IMR-90 (cell line): Measurements from ENCODE around the gene CTNND2. TPM values are rescaled to one million over a fixed set of nuclear protein-coding genes. Genes with fewer than 3 reads are reported as not detected.

ENCODE experiments used
- ATAC-seq: fragments of 200-7000 bp; cut with Tn5 transposase; 2 replicates; pipeline ENCODE4 v1.9.1; 2020; ENCODE audit warnings: low read depth, mild to moderate bottlenecking, moderate library complexity
- BruUV-seq: library from RNA; stranded (reverse); fragments of 400-500 nt; replicated peaks from 2 replicates; lab custom pipeline; 2021; lab: Mats Ljungman, UMichigan
- CTCF ChIA-PET: fragments of 300-600 bp; formaldehyde crosslinking; extraction: SDS; loops from one replicate; lab custom pipeline; 2021; ENCODE audit warnings: antibody characterized with exemption; lab: Yijun Ruan, JAX
- POLR2A ChIA-PET: fragments of 300-600 bp; sonication (Branson Sonifier 250); formaldehyde crosslinking; loops from one replicate; lab custom pipeline; 2022; ENCODE audit warnings: antibody characterized with exemption; ENCODE audit not compliant: unreplicated experiment; lab: Charles Lee
- DNase-seq: peaks from one replicate; pipeline ENCODE4 v3.0.0; 2013
- H2AFZ ChIP-seq: replicated peaks from 2 replicates; pipeline ENCODE3; 2013; ENCODE audit warnings: low read length, mild to moderate bottlenecking; ENCODE audit not compliant: poor library complexity
- H2AK5ac ChIP-seq: 2 replicates; pipeline ENCODE4 v1.6.1; 2013; ENCODE audit warnings: low read depth, low read length, inconsistent platforms
- H2AK9ac ChIP-seq: replicated peaks from 2 replicates; pipeline ENCODE3; 2013; ENCODE audit warnings: mild to moderate bottlenecking, low read depth, low read length, moderate library complexity; ENCODE audit not compliant: poor library complexity
- H2BK120ac ChIP-seq: 2 replicates; pipeline ENCODE4 v1.6.1; 2013; ENCODE audit warnings: low read depth, low read length, inconsistent platforms
- H2BK15ac ChIP-seq: 3 replicates; pipeline ENCODE4 v1.6.1; 2013; ENCODE audit warnings: low read depth, low read length, inconsistent platforms
- H2BK20ac ChIP-seq: 2 replicates; pipeline ENCODE4 v1.6.1; 2013; ENCODE audit warnings: low read depth, mild to moderate bottlenecking, inconsistent platforms, low read length, moderate library complexity
- H2BK5ac ChIP-seq: 2 replicates; pipeline ENCODE4 v1.6.1; 2013; ENCODE audit warnings: mild to moderate bottlenecking, low read depth, low read length, inconsistent platforms; ENCODE audit not compliant: poor library complexity, severe bottlenecking
- H3K14ac ChIP-seq: replicated peaks from 2 replicates; pipeline ENCODE4 v1.6.1; 2013; ENCODE audit warnings: low read depth, low read length, inconsistent platforms
- H3K18ac ChIP-seq: 2 replicates; pipeline ENCODE4 v1.6.1; 2013; ENCODE audit warnings: low read depth, low read length, control low read depth
- H3K23ac ChIP-seq: 2 replicates; pipeline ENCODE4 v1.6.1; 2013; ENCODE audit warnings: low read depth, low read length, inconsistent platforms
- H3K27ac ChIP-seq: 2 replicates; pipeline ENCODE4 v1.5.1; 2013; ENCODE audit warnings: mild to moderate bottlenecking, control low read depth, low read length; ENCODE audit not compliant: insufficient read depth
- H3K27me3 ChIP-seq: 2 replicates; pipeline ENCODE4 v1.6.1; 2013; ENCODE audit warnings: low read length; ENCODE audit not compliant: control insufficient read depth, insufficient read depth
- H3K36me3 ChIP-seq: 2 replicates; pipeline ENCODE4 v1.6.1; 2013; ENCODE audit warnings: low read length, mixed read lengths; ENCODE audit not compliant: control insufficient read depth, insufficient read depth
- H3K4ac ChIP-seq: 2 replicates; pipeline ENCODE4 v1.6.1; 2013; ENCODE audit warnings: low read depth, low read length, inconsistent platforms
- H3K4me1 ChIP-seq: 2 replicates; pipeline ENCODE4 v1.6.1; 2013; ENCODE audit warnings: low read length, mixed read lengths; ENCODE audit not compliant: control insufficient read depth, insufficient read depth
- H3K4me2 ChIP-seq: 2 replicates; pipeline ENCODE4 v1.6.1; 2013; ENCODE audit warnings: low read depth, mild to moderate bottlenecking, control low read depth, low read length, moderate library complexity
- H3K4me3 ChIP-seq: 2 replicates; pipeline ENCODE4 v1.5.1; 2013; ENCODE audit warnings: low read depth, mild to moderate bottlenecking, control low read depth, low read length, moderate library complexity; ENCODE audit not compliant: insufficient read depth
- H3K56ac ChIP-seq: 2 replicates; pipeline ENCODE4 v1.6.1; 2013; ENCODE audit warnings: low read length, inconsistent platforms; ENCODE audit not compliant: insufficient read depth; ENCODE audit errors: extremely low read depth
- H3K79me1 ChIP-seq, 2 experiments: 2 replicates each; pipeline ENCODE4 v1.6.1; 2013; ENCODE audit warnings: low read length in 2 of 2, inconsistent platforms in 1 of 2, low read depth in 1 of 2
- H3K9ac ChIP-seq: 2 replicates; pipeline ENCODE4 v1.6.1; 2013; ENCODE audit warnings: low read depth, low read length, control low read depth
- H3K9me1 ChIP-seq: 2 replicates; pipeline ENCODE4 v1.6.1; 2013; ENCODE audit warnings: low read length, inconsistent platforms; ENCODE audit not compliant: insufficient read depth
- H3K9me3 ChIP-seq: 2 replicates; pipeline ENCODE4 v1.6.1; 2013; ENCODE audit warnings: low read length; ENCODE audit not compliant: control insufficient read depth, insufficient read depth
- H4K20me1 ChIP-seq: 2 replicates; pipeline ENCODE4 v1.6.1; 2013; ENCODE audit warnings: low read length, inconsistent platforms; ENCODE audit not compliant: insufficient read depth
- H4K5ac ChIP-seq: 2 replicates; pipeline ENCODE4 v1.6.1; 2013; ENCODE audit warnings: mild to moderate bottlenecking, low read depth, low read length, control low read depth
- H4K8ac ChIP-seq, 2 experiments: 2 replicates each; pipeline ENCODE4 v1.6.1; 2013; ENCODE audit warnings: low read depth in 2 of 2, low read length in 2 of 2, control low read depth in 1 of 2, inconsistent platforms in 1 of 2
- H4K91ac ChIP-seq: 2 replicates; pipeline ENCODE4 v1.6.1; 2013; ENCODE audit warnings: low read depth, low read length, inconsistent platforms; ENCODE audit not compliant: insufficient read depth
- CHD1 ChIP-seq: IDR thresholded peaks from 2 replicates; pipeline ENCODE4 v1.6.1; 2012; ENCODE audit warnings: low read depth, low read length, improper control_type of control experiment
- FOS ChIP-seq: fragments of 150-350 bp; IDR thresholded peaks from 2 replicates; pipeline ENCODE4 v1.6.1; 2016; ENCODE audit warnings: low read depth, low read length
- NFE2L2 ChIP-seq: fragments of 150-350 bp; IDR thresholded peaks from 2 replicates; pipeline ENCODE4 v1.6.1; 2016; ENCODE audit warnings: low read depth, mild to moderate bottlenecking, low read length
- RFX5 ChIP-seq: IDR thresholded peaks from 2 replicates; pipeline ENCODE4 v1.8.0; 2012; ENCODE audit warnings: low read depth, mild to moderate bottlenecking, low read length, moderate library complexity
- WGBS, 2 experiments: methylation state at CpG; one replicate each; pipeline versions ENCODE4 v1.1.5 to v1.1.7; 2013; ENCODE audit warnings: missing lambda C conversion rate in 2 of 2; ENCODE audit not compliant: insufficient read length in 1 of 2; ENCODE audit errors: extremely low coverage in 2 of 2; 5-methylcytosine and 5-hydroxymethylcytosine counted together
- dilution Hi-C: fragments of 300-500 bp; cut with HindIII; formaldehyde crosslinking; loops from one replicate; pipeline ENCODE4 v1.14.3; 2018; ENCODE audit warnings: low sequenced_read_pairs; ENCODE audit not compliant: unreplicated experiment
- in situ Hi-C: fragments of 300-500 bp; cut with MboI; formaldehyde crosslinking; loops from 3 replicates; pipeline ENCODE4 v1.14.3; 2019; ENCODE audit warnings: low sequenced_read_pairs, inconsistent platforms, mixed read lengths
- intact Hi-C: fragments of 100-400 bp; cut with micrococcal nuclease; formaldehyde crosslinking; loops from 2 replicates; pipeline ENCODE4 v1.10.0; 2022
- polyA plus RNA-seq, 3 experiments: library from polyadenylated mRNA; depleted of rRNA; stranded (reverse); fragments of >200 nt; gene quantifications; 2 replicates each; pipeline ENCODE4 v1.2.3, GENCODE V29; 2012; ENCODE audit warnings: low replicate concordance in 1 of 3
- total RNA-seq: library from RNA; depleted of rRNA; stranded (reverse); fragments of >200 nt; gene quantifications from 2 replicates; pipeline ENCODE4 v1.2.3, GENCODE V29; 2012

The CTNND2 gene
- total and polyA plus RNA-seq, 2 of the 4 experiments (the other 2 are of a cell fraction), result not detected

DNA sequence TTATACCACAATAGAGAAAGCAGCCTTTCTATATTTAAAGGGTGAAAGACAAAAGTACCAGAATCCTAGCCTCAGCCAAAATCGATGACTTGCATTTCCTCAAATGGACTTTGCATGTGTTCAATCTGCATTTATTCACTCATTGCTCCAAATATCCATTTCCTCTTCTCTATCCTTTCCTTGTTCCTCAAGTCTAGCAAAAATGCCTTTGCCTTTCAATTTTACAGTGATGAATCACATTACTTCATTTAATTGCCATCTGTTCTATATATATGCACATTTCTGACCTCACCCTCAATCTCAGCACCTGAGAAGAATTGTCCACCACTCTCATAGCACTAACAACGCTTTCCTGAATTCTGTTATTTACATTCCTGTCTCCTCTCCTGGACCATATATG, 329.5 kb downstream of the CTNND2 start:
- H4K5ac ChIP-seq, result no peak overlapping the region
- no peaks in the 10 kb centered on the region for H3K27me3 ChIP-seq
- dilution Hi-C loops, result no loop called here
- H3K9ac ChIP-seq, result no peak overlapping the region
- no peak for ATAC-seq
- H2BK20ac ChIP-seq, result no peak overlapping the region
- H3K9me3 ChIP-seq, result peaks cover 5% of the 10 kb centered on the region
- no TSS peak for BruUV-seq
- H3K23ac ChIP-seq, result no peak overlapping the region
- H3K36me3 ChIP-seq, result no peaks in the 10 kb centered on the region
- H3K9me1 ChIP-seq, result no peaks in the 10 kb centered on the region
- H4K91ac ChIP-seq, result no peak overlapping the region
- no peak overlapping the region for H2AK9ac ChIP-seq
- no peak overlapping the region for H3K14ac ChIP-seq
- H3K4me1 ChIP-seq, result no peaks in the 10 kb centered on the region
- no peak overlapping the region for H3K27ac ChIP-seq
- no peak overlapping the region for H2BK120ac ChIP-seq
- H2AK5ac ChIP-seq, result no peak overlapping the region
- no peak for DNase-seq
- H2BK15ac ChIP-seq, result no peak overlapping the region
- intact Hi-C loops, result no loop called here
- H2BK5ac ChIP-seq, result no peak overlapping the region
- H3K4me2 ChIP-seq, result no peak overlapping the region
- no peak overlapping the region for H3K4me3 ChIP-seq
- H3K4ac ChIP-seq, result no peak overlapping the region
- H4K8ac ChIP-seq, result no peak overlapping the region
- no peak overlapping the region for H3K56ac ChIP-seq
- TF ChIP-seq FOS (no peak), NFE2L2 (no peak), RFX5 (no peak), CHD1 (no peak)
- no peaks in the 10 kb centered on the region for H3K79me1 ChIP-seq
- H4K20me1 ChIP-seq, result no peaks in the 10 kb centered on the region
- in situ Hi-C loops, result no loop called here
- POLR2A ChIA-PET, result no interaction called here
- CTCF ChIA-PET, result no interaction called here
- H3K18ac ChIP-seq, result no peak overlapping the region
- no peak overlapping the region for H2AFZ ChIP-seq
- 37% methylated on average over 2 of the region's 2 CpGs; no CpG with 5 or more reads in 1 of the 2 experiments for WGBS, 2 experiments
